Measurements from ENCODE around the gene ARID1B.

The ARID1B gene

DNA sequence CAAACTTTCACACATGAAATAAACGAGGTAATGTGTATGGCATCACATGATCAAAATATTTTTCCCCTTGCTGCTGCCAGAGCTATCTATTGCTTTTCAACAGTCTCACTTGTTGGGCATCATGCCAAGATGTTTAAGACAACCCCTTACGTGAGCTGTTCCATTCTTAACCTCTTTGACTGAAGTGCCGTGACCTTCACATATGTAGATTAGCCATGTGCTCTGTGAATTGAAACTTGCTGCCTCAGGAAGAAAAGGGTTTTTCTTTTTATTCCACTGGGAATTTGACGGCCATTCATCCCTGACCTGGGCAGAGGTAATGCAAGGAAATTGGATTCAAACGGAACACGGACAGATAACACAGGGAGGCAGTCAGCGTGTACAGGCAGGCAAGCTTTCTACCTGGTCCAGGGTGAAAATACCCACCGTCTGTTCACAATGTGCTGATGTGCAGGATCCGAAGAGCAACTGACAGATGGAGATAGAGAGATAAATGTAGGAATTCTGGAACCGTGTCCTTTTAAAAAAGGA lies 14.2 kb downstream of the ARID1B start:
- TF ChIP-seq, protein P1, sequence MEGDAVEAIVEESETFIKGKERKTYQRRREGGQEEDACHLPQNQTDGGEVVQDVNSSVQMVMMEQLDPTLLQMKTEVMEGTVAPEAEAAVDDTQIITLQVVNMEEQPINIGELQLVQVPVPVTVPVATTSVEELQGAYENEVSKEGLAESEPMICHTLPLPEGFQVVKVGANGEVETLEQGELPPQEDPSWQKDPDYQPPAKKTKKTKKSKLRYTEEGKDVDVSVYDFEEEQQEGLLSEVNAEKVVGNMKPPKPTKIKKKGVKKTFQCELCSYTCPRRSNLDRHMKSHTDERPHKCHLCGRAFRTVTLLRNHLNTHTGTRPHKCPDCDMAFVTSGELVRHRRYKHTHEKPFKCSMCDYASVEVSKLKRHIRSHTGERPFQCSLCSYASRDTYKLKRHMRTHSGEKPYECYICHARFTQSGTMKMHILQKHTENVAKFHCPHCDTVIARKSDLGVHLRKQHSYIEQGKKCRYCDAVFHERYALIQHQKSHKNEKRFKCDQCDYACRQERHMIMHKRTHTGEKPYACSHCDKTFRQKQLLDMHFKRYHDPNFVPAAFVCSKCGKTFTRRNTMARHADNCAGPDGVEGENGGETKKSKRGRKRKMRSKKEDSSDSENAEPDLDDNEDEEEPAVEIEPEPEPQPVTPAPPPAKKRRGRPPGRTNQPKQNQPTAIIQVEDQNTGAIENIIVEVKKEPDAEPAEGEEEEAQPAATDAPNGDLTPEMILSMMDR (IDR thresholded peaks at IDR 0.05; ENCODE audit: low read depth, low read length, missing control alignments), result no peak
- no peak for DNase-seq (ENCODE audit: extremely low read depth, low read depth)
- H3K4me3 ChIP-seq (replicated peaks; ENCODE audit: low read depth, low read length), result no peak overlapping the region

DNA sequence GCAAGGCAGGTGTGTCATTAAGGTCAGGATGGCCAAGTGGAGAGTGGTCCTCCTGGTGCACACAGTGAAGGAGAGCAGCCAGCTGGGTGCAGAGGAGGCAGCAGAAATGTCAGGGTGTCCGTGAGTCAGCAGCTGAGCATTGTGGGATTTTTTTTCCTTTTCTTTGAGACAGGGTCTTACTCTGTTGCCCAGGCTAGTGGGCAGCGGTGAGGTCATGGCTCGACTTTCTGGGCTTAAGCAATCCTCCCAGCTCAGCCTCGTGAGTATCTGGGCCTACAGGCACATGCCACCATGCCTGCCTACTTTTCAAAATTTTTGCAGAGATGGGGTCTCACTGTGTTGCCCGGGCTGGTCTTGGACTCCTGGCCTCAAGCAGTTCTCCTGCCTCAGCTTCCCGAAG lies 16.0 kb downstream of the ARID1B start:
- DNase-seq (ENCODE audit: extremely low read depth, low read depth), result no peak
- no peak overlapping the region for H3K4me3 ChIP-seq (replicated peaks; ENCODE audit: low read depth, low read length)
- TF ChIP-seq, protein P1 (IDR thresholded peaks at IDR 0.05; ENCODE audit: low read depth, low read length, missing control alignments), result no peak

DNA sequence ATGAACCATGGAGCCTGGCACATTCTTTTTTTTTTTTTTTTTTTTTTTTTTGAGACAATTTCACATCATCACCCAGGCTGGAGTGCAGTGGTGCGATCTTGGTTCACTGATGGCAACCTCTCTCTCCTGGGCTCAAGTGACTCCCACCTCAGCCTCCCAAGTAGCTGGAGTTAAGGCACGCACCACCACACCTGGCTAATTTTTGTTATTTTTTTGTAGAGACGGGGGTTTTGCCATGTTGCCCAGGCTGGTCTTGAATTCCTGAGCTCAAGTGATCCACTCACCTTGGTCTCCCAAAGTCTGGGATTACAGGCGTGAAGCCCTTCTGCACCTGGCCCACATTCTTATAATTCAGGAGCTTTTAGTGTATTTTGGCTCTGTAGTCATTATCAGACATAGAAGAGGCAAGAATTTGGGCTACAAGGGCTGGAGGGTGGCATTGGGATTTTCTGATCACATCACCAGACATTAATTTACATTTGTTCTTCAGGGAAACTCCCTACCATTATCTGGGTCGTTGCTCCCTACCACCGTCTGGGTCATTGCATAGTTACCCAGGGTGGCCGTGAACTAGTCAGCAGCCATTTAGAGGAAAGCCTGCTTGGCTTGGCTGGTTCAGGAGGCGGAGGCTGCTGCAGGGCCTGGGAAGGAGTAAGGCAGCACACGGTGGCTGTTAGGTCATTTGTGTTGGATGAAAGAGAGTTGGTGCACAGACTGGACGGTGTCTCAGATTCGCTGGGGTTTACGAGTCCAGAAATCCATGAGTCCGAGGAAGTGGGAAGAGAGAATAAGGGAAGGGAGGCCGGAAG lies 17.6 kb downstream of the ARID1B start:
- no peak for DNase-seq (ENCODE audit: extremely low read depth, low read depth)

DNA sequence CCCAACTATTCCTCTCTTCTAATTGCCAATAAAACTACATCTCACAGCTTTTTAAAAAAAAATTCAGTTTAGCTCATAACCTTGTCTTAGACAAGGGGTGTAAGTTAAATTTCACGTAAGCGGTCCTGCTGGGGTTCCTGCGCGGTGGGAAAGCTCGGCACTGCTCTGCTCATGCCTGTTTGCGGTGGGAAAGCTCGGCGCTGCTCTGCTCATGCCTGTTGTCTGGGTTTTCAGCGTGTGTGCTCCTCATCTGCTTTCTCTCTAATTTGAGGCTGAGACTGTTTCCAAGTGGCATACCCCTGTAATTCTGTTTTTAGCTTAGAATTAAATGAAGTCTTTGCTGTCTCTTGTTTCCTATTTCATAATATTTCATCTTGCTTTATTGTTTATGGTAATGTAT lies 18.6 kb downstream of the ARID1B start:
- H3K4me3 ChIP-seq (replicated peaks; ENCODE audit: low read depth, low read length), result no peak overlapping the region
- no peak for DNase-seq (ENCODE audit: extremely low read depth, low read depth)
- TF ChIP-seq, protein P1 (IDR thresholded peaks at IDR 0.05; ENCODE audit: low read depth, low read length, missing control alignments), result no peak

More for the DNA sequence above, 17.6 kb downstream of the ARID1B start:
- TF ChIP-seq, protein P1 (IDR thresholded peaks at IDR 0.05; ENCODE audit: low read depth, low read length, missing control alignments), result no peak
- H3K4me3 ChIP-seq (replicated peaks; ENCODE audit: low read depth, low read length), result no peak overlapping the region

DNA sequence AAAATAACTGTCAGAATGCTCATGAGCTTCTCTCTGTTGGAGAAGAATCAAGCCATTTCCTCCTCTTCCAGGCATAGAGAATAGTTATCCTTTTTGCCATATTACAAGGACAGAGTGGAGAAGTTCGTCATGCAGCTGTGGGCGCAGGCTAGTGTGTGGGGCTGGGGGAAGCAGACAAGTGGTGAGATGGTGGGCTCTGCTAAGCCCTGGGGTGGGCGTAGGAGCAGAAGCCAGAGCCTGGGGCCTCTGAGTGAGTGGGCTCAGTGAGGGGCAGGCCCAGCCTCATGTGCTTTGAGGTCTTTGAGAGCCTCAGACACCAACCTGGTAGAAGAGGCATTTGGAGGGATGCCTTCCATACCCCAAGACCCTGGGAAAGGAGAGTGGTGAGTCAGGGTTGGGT lies 19.4 kb downstream of the ARID1B start:
- no peak overlapping the region for H3K4me3 ChIP-seq (replicated peaks; ENCODE audit: low read depth, low read length)
- TF ChIP-seq, protein P1 (IDR thresholded peaks at IDR 0.05; ENCODE audit: low read depth, low read length, missing control alignments), result no peak
- no peak for DNase-seq (ENCODE audit: extremely low read depth, low read depth)

DNA sequence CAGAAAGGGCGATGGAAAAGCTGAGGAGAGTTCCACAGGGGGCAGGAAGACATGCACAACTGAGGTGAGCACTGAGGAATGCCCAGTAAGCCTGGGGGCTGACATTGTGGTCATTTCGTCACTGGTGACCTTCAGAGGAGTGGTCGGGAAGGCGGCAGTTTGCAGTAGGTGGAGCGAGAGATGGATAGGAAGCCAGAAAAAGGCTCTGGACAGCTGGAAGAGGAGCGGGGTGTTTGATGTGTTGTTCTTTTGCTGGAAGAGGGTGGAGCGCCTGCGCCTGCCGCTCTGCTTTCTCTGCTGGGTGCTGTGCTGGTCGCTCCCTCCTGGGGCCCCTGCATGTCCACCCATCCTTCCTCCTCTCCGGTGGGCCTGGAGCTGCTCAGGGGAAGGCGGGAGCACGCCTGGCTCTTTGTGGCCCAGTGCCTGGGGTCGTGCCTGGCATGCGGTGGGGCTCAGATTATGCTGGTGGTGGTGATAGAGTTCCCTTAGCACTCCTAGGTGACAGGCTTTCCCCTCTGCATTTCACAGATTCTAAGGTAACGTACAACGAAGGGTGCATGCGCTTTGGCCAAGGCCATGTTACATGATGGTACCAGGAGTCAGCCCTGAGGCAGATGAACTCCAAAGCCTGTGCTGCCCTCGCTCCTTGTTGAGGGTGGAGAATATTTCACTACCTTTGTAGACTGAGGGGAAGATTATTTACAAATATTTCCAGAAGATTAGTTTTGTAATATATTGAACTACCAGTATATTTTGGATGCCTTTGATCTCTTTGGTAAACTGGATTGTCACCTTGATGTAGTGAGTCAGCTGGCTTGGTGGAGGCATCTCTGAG lies 20.9 kb downstream of the ARID1B start:
- TF ChIP-seq, protein P1 (IDR thresholded peaks at IDR 0.05; ENCODE audit: low read depth, low read length, missing control alignments), result no peak
- H3K4me3 ChIP-seq (replicated peaks; ENCODE audit: low read depth, low read length), result no peak overlapping the region
- no peak for DNase-seq (ENCODE audit: extremely low read depth, low read depth)
